HepG2 (cell line): ENCODE data around the gene LRRC15. TPM values are rescaled to one million over a fixed set of nuclear protein-coding genes. Genes with fewer than 3 reads are reported as not detected.

Experiments used
- ATAC-seq: fragments of 200-7000 bp; cut with Tn5 transposase; 3 replicates; pipeline ENCODE4 v1.9.1; 2020; ENCODE audit warnings: mild to moderate bottlenecking, moderate library complexity
- BruUV-seq: library from RNA; stranded (reverse); fragments of 400-500 nt; replicated peaks from 2 replicates; lab custom pipeline; 2021; lab: Mats Ljungman, UMichigan
- CTCF ChIA-PET: fragments of 300-600 bp; formaldehyde crosslinking; extraction: SDS; loops from one replicate; lab custom pipeline; 2021; ENCODE audit warnings: low total read pairs, inconsistent platforms, low intra/inter-chr PET ratio; lab: Yijun Ruan, JAX
- POLR2A ChIA-PET: fragments of 350-600 bp; sonication (Branson Sonifier 250); formaldehyde crosslinking; loops from one replicate; lab custom pipeline; 2020; ENCODE audit warnings: antibody characterized with exemption, inconsistent platforms; lab: Yijun Ruan, JAX
- DNase-seq: peaks from one replicate; pipeline ENCODE4 v3.0.0-alpha.2; 2015; ENCODE audit warnings: low spot score
- FAIRE-seq: peaks from 3 replicates; lab custom pipeline; 2011; peaks lifted over from hg19 to GRCh38; lab: Jason Lieb, UNC
- H2AFZ ChIP-seq: one replicate; pipeline ENCODE4 v1.6.1; 2011; ENCODE audit warnings: low read length, inconsistent platforms
- H3K27ac ChIP-seq: fragments of 300-600 bp; 3 replicates; pipeline ENCODE4 v1.8.0; 2011; ENCODE audit warnings: mixed run types, mild to moderate bottlenecking, mixed read lengths, low read length, inconsistent platforms; ENCODE audit not compliant: insufficient read depth; ENCODE audit errors: extremely low read length
- H3K27me3 ChIP-seq, 2 experiments: fragments of 200-600 bp in 1 of 2; 2 replicates in 1 of 2; 3 replicates in 1 of 2; pipeline versions ENCODE4 v1.6.0 to v1.8.0; 2011; ENCODE audit warnings: low read length in 2 of 2, mild to moderate bottlenecking in 2 of 2, moderate library complexity in 2 of 2, inconsistent platforms in 1 of 2; ENCODE audit not compliant: insufficient read depth in 2 of 2, control insufficient read depth in 1 of 2
- H3K36me3 ChIP-seq, 2 experiments: fragments of 200-600 bp in 1 of 2; replicated peaks in 1 of 2; 2 replicates in 1 of 2; 3 replicates in 1 of 2; pipeline versions ENCODE4 v1.5.1 to v1.8.0; 2011; ENCODE audit warnings: low read length in 2 of 2, inconsistent platforms in 1 of 2; ENCODE audit not compliant: insufficient read depth in 2 of 2, control insufficient read depth in 1 of 2
- H3K4me1 ChIP-seq: 2 replicates; pipeline ENCODE4 v1.5.1; 2012; ENCODE audit warnings: low read length, inconsistent platforms; ENCODE audit not compliant: insufficient read depth
- H3K4me2 ChIP-seq: 2 replicates; pipeline ENCODE4 v1.6.0; 2011; ENCODE audit warnings: low read depth, low read length, inconsistent platforms
- H3K4me3 ChIP-seq, 3 experiments: fragments of 200-600 bp in 1 of 3; sonication (generic), shearing (Covaris generic) in 1 of 3; replicated peaks in 1 of 3; 2 replicates each; pipeline ENCODE4 v1.5.1; 2011 to 2016; ENCODE audit warnings: low read length in 3 of 3, inconsistent platforms in 2 of 3, low read depth in 2 of 3, mild to moderate bottlenecking in 2 of 3, control low read depth in 1 of 3, mixed read lengths in 1 of 3; ENCODE audit not compliant: insufficient read depth in 1 of 3
- H3K79me2 ChIP-seq: one replicate; pipeline ENCODE4 v1.6.1; 2011; ENCODE audit warnings: low read length, inconsistent platforms; ENCODE audit not compliant: insufficient read depth
- H3K9ac ChIP-seq: 2 replicates; pipeline ENCODE4 v1.6.0; 2011; ENCODE audit warnings: mild to moderate bottlenecking, low read depth, low read length, inconsistent platforms; ENCODE audit not compliant: insufficient read depth
- H3K9me3 ChIP-seq: 2 replicates; pipeline ENCODE4 v1.5.1; 2012; ENCODE audit warnings: mild to moderate bottlenecking, low read length
- H4K20me1 ChIP-seq: 2 replicates; pipeline ENCODE4 v1.6.0; 2011; ENCODE audit warnings: inconsistent platforms, mild to moderate bottlenecking, low read length, moderate library complexity; ENCODE audit not compliant: insufficient read depth
- AGO2 ChIP-seq: fragments of 200-400 bp; formaldehyde crosslinking; optimal IDR thresholded peaks from 2 replicates; pipeline ENCODE3; 2017; ENCODE audit warnings: mild to moderate bottlenecking, low read depth, low read length, moderate library complexity
- DNMT1 ChIP-seq: sonication (generic); formaldehyde crosslinking; IDR thresholded peaks from 2 replicates; pipeline ENCODE4 v1.5.1; 2020; ENCODE audit warnings: mild to moderate bottlenecking, missing genetic modification reagents
- EED ChIP-seq: sonication (generic); formaldehyde crosslinking; IDR thresholded peaks from 2 replicates; pipeline ENCODE4 v1.5.0; 2020; ENCODE audit warnings: mild to moderate bottlenecking, missing genetic modification reagents
- GTF2F1 ChIP-seq: fragments of 150-350 bp; IDR thresholded peaks from 2 replicates; pipeline ENCODE4 v1.6.1; 2014; ENCODE audit warnings: low read length
- KDM2A ChIP-seq: sonication (generic); formaldehyde crosslinking; IDR thresholded peaks from 2 replicates; pipeline ENCODE4 v1.4.0; 2020; ENCODE audit warnings: low read depth, missing genetic modification reagents, borderline replicate concordance
- MEIS1 ChIP-seq: sonication (generic); formaldehyde crosslinking; IDR thresholded peaks from 2 replicates; pipeline ENCODE4 v1.9.0; 2021; ENCODE audit warnings: mild to moderate bottlenecking, missing genetic modification reagents, moderate library complexity, borderline replicate concordance
- MZF1 ChIP-seq: sonication (generic); formaldehyde crosslinking; IDR thresholded peaks from 2 replicates; pipeline ENCODE4 v1.8.1; 2023; ENCODE audit warnings: mild to moderate bottlenecking, missing genetic modification reagents, borderline replicate concordance
- RARA ChIP-seq: IDR thresholded peaks from 2 replicates; pipeline ENCODE4 v1.6.1; 2016; ENCODE audit warnings: missing genetic modification reagents, missing compliant biosample characterization
- SMARCC2 ChIP-seq: fragments of 450-650 bp; IDR thresholded peaks from 2 replicates; pipeline ENCODE4 v1.6.1; 2017; ENCODE audit warnings: antibody characterized with exemption, mild to moderate bottlenecking
- SNAPC2 ChIP-seq: sonication (generic); formaldehyde crosslinking; IDR thresholded peaks from 2 replicates; pipeline ENCODE4 v1.8.1; 2022; ENCODE audit warnings: mild to moderate bottlenecking, missing genetic modification reagents
- SPEN ChIP-seq: sonication (generic); formaldehyde crosslinking; IDR thresholded peaks from 2 replicates; pipeline ENCODE4 v1.5.1; 2020; ENCODE audit warnings: low read depth, mild to moderate bottlenecking, missing genetic modification reagents
- YEATS4 ChIP-seq: sonication (generic); formaldehyde crosslinking; IDR thresholded peaks from 2 replicates; pipeline ENCODE4 v1.4.0; 2020; ENCODE audit warnings: missing genetic modification reagents, borderline replicate concordance
- ZNF441 ChIP-seq: sonication (generic); formaldehyde crosslinking; IDR thresholded peaks from 2 replicates; pipeline ENCODE4 v1.7.0; 2021; ENCODE audit warnings: missing genetic modification reagents, borderline replicate concordance
- ZNF597 ChIP-seq: sonication (generic); formaldehyde crosslinking; IDR thresholded peaks from 2 replicates; pipeline ENCODE4 v1.5.0; 2020; ENCODE audit warnings: missing genetic modification reagents
- ZNF674 ChIP-seq: sonication (generic); formaldehyde crosslinking; IDR thresholded peaks from 2 replicates; pipeline ENCODE4 v1.5.0; 2020; ENCODE audit warnings: low read depth, mild to moderate bottlenecking, missing genetic modification reagents
- ZNF746 ChIP-seq: sonication (generic); formaldehyde crosslinking; IDR thresholded peaks from 2 replicates; pipeline ENCODE4 v1.8.0; 2022; ENCODE audit warnings: mild to moderate bottlenecking, missing genetic modification reagents
- ZXDC ChIP-seq: sonication (generic); formaldehyde crosslinking; IDR thresholded peaks from 2 replicates; pipeline ENCODE4 v1.5.0; 2020; ENCODE audit warnings: mild to moderate bottlenecking, missing genetic modification reagents
- WGBS: methylation state at CpG from one replicate; pipeline ENCODE4 v1.1.6; 2017; ENCODE audit warnings: low lambda C conversion rate; 5-methylcytosine and 5-hydroxymethylcytosine counted together
- in situ Hi-C: cut with HindIII; loops from 2 replicates; pipeline ENCODE4 v1.10.0; 2017; ENCODE audit warnings: low pct_unique_long_range_greater_than_20kb; ENCODE audit not compliant: extremely low pct_ligation_motif_present
- intact Hi-C: fragments of 100-400 bp; cut with micrococcal nuclease; formaldehyde crosslinking; loops from one replicate; pipeline ENCODE4 v1.10.0; 2022; ENCODE audit not compliant: unreplicated experiment
- polyA plus RNA-seq, 8 experiments: library from polyadenylated mRNA; depleted of rRNA in 3 of 8; stranded (reverse) in 7 of 8; unstranded in 1 of 8; fragments of >200 nt; fragmentation: Illumina TruSeq in 4 of 8; extraction: Trizol in 4 of 8; gene quantifications; 2 replicates each; pipeline versions ENCODE4 v1.2.1 to v1.2.3, GENCODE V29; 2011 to 2016; ENCODE audit warnings: low read depth in 4 of 8, missing spikeins in 1 of 8, mixed read lengths in 1 of 8; ENCODE audit not compliant: insufficient read depth in 1 of 8
- total RNA-seq, 5 experiments: library from RNA; depleted of rRNA; stranded (reverse); fragments of >200 nt; fragmentation: Illumina TruSeq; extraction: Trizol; gene quantifications; 2 replicates each; pipeline ENCODE4 v1.2.3, GENCODE V29; 2016; ENCODE audit warnings: low read depth in 1 of 5
- TF ChIP-seq, protein P1 (sequence below): sonication (generic); formaldehyde crosslinking; IDR thresholded peaks from 2 replicates; pipeline ENCODE4 v1.5.1; 2020; ENCODE audit warnings: mild to moderate bottlenecking, missing genetic modification reagents, borderline replicate concordance

The LRRC15 gene
- total and polyA plus RNA-seq, 2 of the 13 experiments (the other 11 are each of a cell fraction or from before 2014, with no cell fraction given), result not detected

DNA sequence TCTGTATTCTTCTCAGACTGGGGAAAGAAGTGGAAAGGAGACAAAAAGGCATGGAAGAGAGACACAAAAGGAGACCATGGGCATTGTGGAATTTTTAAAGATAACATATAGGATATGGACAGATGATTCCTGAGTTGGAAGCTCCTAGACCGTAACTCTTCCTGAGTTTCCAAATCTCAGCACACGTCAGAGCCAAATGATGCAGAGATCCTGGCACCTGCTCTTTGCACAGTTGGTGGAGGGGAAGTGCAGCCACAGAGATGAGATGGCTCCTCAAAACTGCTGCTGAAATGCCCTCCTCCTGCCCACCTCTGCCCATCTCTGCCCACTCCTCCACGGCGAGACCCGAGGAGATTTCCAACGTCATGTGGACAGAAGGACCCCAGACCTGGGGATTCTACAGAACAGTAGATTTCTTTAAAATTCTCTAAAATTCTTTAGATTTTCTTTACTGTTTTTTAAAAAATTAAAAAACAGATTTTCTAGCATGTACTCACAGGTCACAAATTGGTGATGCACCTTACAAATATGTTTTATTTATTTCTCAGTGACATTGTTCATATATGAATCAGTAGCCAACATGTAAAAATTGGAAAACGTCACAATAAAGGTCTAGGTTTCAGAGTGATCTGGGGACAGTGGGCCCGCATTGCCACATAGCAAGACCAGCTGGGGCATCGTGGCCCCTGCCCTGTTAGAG lies 26.5 kb downstream of the LRRC15 start:
- no peak for FAIRE-seq
- DNase-seq, result no peak
- BruUV-seq, result no TSS peak
- Histone ChIP-seq H3K4me3 (no peak overlapping the region), H2AFZ (no peak overlapping the region), H3K4me2 (no peak overlapping the region), H3K9me3 (no peaks in the 10 kb centered on the region), H3K9ac (no peak overlapping the region), H3K27me3 (no peaks in the 10 kb centered on the region), H3K27ac (no peak overlapping the region), H3K79me2 (no peaks in the 10 kb centered on the region), H3K36me3 (peaks cover 9 to 18% of the 10 kb centered on the region in 2 experiments; a peak in 4 of 5 replicates), H4K20me1 (no peaks in the 10 kb centered on the region), H3K4me1 (0 out of 2 replicates have a peak, but pooled peaks cover 5% of the 10 kb centered on the region)
- intact Hi-C loops, result no loop called here
- in situ Hi-C loops, result no loop called here
- CTCF ChIA-PET, result interaction anchor here (1.5 to 1.8 kb wide), 2 partner anchors 9 to 61 kb away, joined by 6 to 9 read pairs; no protein-coding TSS in a partner anchor
- 92% methylated on average over 9 of the region's 9 CpGs for WGBS
- ATAC-seq, result no peak
- POLR2A ChIA-PET, result interaction anchor here (1.0 kb wide), 1 partner anchor 8 kb away, joined by 3 read pairs; the partner anchor contains the start of gene CPN2
- TF ChIP-seq SMARCC2 (no peak), ZNF746 (CRISPR knock-in tag) (no peak), AGO2 (no peak), ZNF674 (CRISPR knock-in tag) (no peak), ZXDC (CRISPR knock-in tag) (no peak), MEIS1 (CRISPR knock-in tag) (no peak), ZNF597 (CRISPR knock-in tag) (no peak), SPEN (CRISPR knock-in tag) (no peak), YEATS4 (no peak), RARA (no peak), SNAPC2 (CRISPR knock-in tag) (no peak), GTF2F1 (no peak), ZNF441 (CRISPR knock-in tag) (no peak), DNMT1 (CRISPR knock-in tag) (no peak), KDM2A (CRISPR knock-in tag) (no peak), EED (CRISPR knock-in tag) (no peak), MZF1 (CRISPR knock-in tag) (no peak)
- TF ChIP-seq, protein P1, sequence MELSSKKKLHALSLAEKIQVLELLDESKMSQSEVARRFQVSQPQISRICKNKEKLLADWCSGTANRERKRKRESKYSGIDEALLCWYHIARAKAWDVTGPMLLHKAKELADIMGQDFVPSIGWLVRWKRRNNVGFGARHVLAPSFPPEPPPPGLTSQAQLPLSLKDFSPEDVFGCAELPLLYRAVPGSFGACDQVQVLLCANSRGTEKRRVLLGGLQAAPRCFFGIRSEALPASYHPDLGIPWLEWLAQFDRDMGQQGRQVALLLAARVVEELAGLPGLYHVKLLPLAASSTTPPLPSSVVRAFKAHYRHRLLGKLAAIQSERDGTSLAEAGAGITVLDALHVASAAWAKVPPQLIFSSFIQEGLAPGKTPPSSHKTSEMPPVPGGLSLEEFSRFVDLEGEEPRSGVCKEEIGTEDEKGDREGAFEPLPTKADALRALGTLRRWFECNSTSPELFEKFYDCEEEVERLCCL, result no peak
